ENCODE results near the gene ZNF277.

ZNF277 gene

GRCh38 chr7:112366886-112367285 is 160.4 kb downstream of the ZNF277 start:
- no peak for DNase-seq (ENCODE audit: extremely low spot score)
- CTCF ChIA-PET, result no interaction called here
- TF ChIP-seq, protein P1, sequence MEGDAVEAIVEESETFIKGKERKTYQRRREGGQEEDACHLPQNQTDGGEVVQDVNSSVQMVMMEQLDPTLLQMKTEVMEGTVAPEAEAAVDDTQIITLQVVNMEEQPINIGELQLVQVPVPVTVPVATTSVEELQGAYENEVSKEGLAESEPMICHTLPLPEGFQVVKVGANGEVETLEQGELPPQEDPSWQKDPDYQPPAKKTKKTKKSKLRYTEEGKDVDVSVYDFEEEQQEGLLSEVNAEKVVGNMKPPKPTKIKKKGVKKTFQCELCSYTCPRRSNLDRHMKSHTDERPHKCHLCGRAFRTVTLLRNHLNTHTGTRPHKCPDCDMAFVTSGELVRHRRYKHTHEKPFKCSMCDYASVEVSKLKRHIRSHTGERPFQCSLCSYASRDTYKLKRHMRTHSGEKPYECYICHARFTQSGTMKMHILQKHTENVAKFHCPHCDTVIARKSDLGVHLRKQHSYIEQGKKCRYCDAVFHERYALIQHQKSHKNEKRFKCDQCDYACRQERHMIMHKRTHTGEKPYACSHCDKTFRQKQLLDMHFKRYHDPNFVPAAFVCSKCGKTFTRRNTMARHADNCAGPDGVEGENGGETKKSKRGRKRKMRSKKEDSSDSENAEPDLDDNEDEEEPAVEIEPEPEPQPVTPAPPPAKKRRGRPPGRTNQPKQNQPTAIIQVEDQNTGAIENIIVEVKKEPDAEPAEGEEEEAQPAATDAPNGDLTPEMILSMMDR (IDR thresholded peaks at IDR 0.05; ENCODE audit: control extremely low read depth, extremely low read depth, low read depth, missing control alignments), result no peak
- POLR2A ChIA-PET, result no interaction called here

- POLR2A ChIA-PET, result no interaction called here
- DNase-seq (ENCODE audit: extremely low spot score), result no peak
- TF ChIP-seq, protein P1 (IDR thresholded peaks at IDR 0.05; ENCODE audit: control extremely low read depth, extremely low read depth, low read depth, missing control alignments), result no peak
- CTCF ChIA-PET, result interaction anchor here (2.0 kb wide), 1 partner anchor 10 kb away, joined by 4 read pairs; no protein-coding TSS in a partner anchor
Observed at GRCh38 chr7:112370436-112370835, 163.9 kb downstream of the ZNF277 start.

GRCh38 chr7:112371701-112372100 is 165.2 kb downstream of the ZNF277 start:
- CTCF ChIA-PET, result interaction anchor here (2.0 kb wide), 1 partner anchor 11 kb away, joined by 4 read pairs; no protein-coding TSS in a partner anchor
- TF ChIP-seq, protein P1 (IDR thresholded peaks at IDR 0.05; ENCODE audit: control extremely low read depth, extremely low read depth, low read depth, missing control alignments), result no peak
- POLR2A ChIA-PET, result no interaction called here
- DNase-seq (ENCODE audit: extremely low spot score), result no peak

GRCh38 chr7:112372101-112372500 is 165.6 kb downstream of the ZNF277 start:
- no peak for DNase-seq (ENCODE audit: extremely low spot score)
- POLR2A ChIA-PET, result no interaction called here
- CTCF ChIA-PET, result no interaction called here
- TF ChIP-seq, protein P1 (IDR thresholded peaks at IDR 0.05; ENCODE audit: control extremely low read depth, extremely low read depth, low read depth, missing control alignments), result no peak

GRCh38 chr7:112377593-112377992 is 171.1 kb downstream of the ZNF277 start:
- TF ChIP-seq, protein P1 (IDR thresholded peaks at IDR 0.05; ENCODE audit: control extremely low read depth, extremely low read depth, low read depth, missing control alignments), result no peak
- no peak for DNase-seq (ENCODE audit: extremely low spot score)
- POLR2A ChIA-PET, result no interaction called here
- CTCF ChIA-PET, result no interaction called here

- DNase-seq (ENCODE audit: extremely low spot score), result no peak
- TF ChIP-seq, protein P1 (IDR thresholded peaks at IDR 0.05; ENCODE audit: control extremely low read depth, extremely low read depth, low read depth, missing control alignments), result no peak
- ChIA-PET POLR2A (no interaction called here), CTCF (no interaction called here)
Observed at GRCh38 chr7:112381311-112382091, 175.0 kb downstream of the ZNF277 start.

Data from GM10248 (cell line).